COLO668 (cell line): ENCODE measurements around the gene UMAD1.

Source experiments
- DNase-seq: peaks from one replicate; lab custom pipeline; 2025; ENCODE audit not compliant: unreplicated experiment; lab: John Stamatoyannopoulos, UW

Gene UMAD1

GRCh38 chr7:7720750-7721621, 80.4 kb downstream of the UMAD1 start:
- DNase-seq: no peak

GRCh38 chr7:7731732-7732131, 91.2 kb downstream of the UMAD1 start:
- DNase-seq: no peak

- no peak for DNase-seq
Observed at GRCh38 chr7:7732621-7733281, 92.2 kb downstream of the UMAD1 start.

- no peak for DNase-seq
Observed at GRCh38 chr7:7736671-7737070, 96.1 kb downstream of the UMAD1 start.

- no peak for DNase-seq
Observed at GRCh38 chr7:7737674-7738073, 97.1 kb downstream of the UMAD1 start.

GRCh38 chr7:7738177-7738576, 97.6 kb downstream of the UMAD1 start:
- DNase-seq: no peak

- DNase-seq: no peak
Observed at GRCh38 chr7:7738622-7739021, 98.1 kb downstream of the UMAD1 start.

- DNase-seq: no peak
Observed at GRCh38 chr7:7739204-7740036, 98.9 kb downstream of the UMAD1 start.

- DNase-seq: no peak
Observed at GRCh38 chr7:7740037-7740355, 99.4 kb downstream of the UMAD1 start.

GRCh38 chr7:7742223-7742622, 101.7 kb downstream of the UMAD1 start:
- no peak for DNase-seq

- no peak for DNase-seq
Observed at GRCh38 chr7:7745258-7745657, 104.7 kb downstream of the UMAD1 start.

GRCh38 chr7:7745966-7746365, 105.4 kb downstream of the UMAD1 start:
- DNase-seq: no peak

GRCh38 chr7:7746458-7746857, 105.9 kb downstream of the UMAD1 start:
- no peak for DNase-seq

GRCh38 chr7:7750571-7751242, 110.2 kb downstream of the UMAD1 start:
- DNase-seq: no peak

- no peak for DNase-seq
Observed at GRCh38 chr7:7751243-7752092, 110.9 kb downstream of the UMAD1 start.

- DNase-seq: no peak
Observed at GRCh38 chr7:7756577-7756976, 116.0 kb downstream of the UMAD1 start.

GRCh38 chr7:7757576-7757975, 117.0 kb downstream of the UMAD1 start:
- no peak for DNase-seq

- no peak for DNase-seq
Observed at GRCh38 chr7:7761340-7761973, 120.9 kb downstream of the UMAD1 start.

GRCh38 chr7:7761974-7762779, 121.6 kb downstream of the UMAD1 start:
- DNase-seq: no peak
